Keratinocyte (primary cell): ENCODE data around the gene PLA2G2F.

Experiments used
- CTCF ChIP-seq, 3 experiments: IDR thresholded peaks in 1 of 3; conservative IDR thresholded peaks in 1 of 3; optimal IDR thresholded peaks in 1 of 3; 2 replicates in 2 of 3; 3 replicates in 1 of 3; pipeline versions ENCODE3 to v1.5.1; 2011; ENCODE audit warnings: low read length in 3 of 3, mild to moderate bottlenecking in 3 of 3, moderate library complexity in 2 of 3, control low read depth in 1 of 3, inconsistent platforms in 1 of 3; ENCODE audit not compliant: insufficient read depth in 2 of 3; ENCODE audit errors: extremely low read depth in 1 of 3
- EZH2 ChIP-seq: IDR thresholded peaks from one replicate; pipeline ENCODE4 v1.6.1; 2012; ENCODE audit warnings: inconsistent platforms, mild to moderate bottlenecking, low read length, moderate library complexity

GRCh38 chr1:20148571-20149500, 9.7 kb downstream of the PLA2G2F start:
- TF ChIP-seq EZH2 (no peak), CTCF (optimal IDR thresholded peaks at IDR 0.05 in 1 of 3, IDR thresholded peaks at IDR 0.05 in 1 of 3, conservative IDR thresholded peaks at IDR 0.05 in 1 of 3; ENCODE audit: extremely low read depth in 1 of 3, insufficient read depth in 2 of 3, low read length in 3 of 3) (no peak)
